HepG2 (cell line): ENCODE results near the gene TWNK. TPM values are rescaled to one million over a fixed set of nuclear protein-coding genes. Genes with fewer than 3 reads are reported as not detected.

Source experiments
- ARNT2 ChIP-seq: sonication (generic); formaldehyde crosslinking; IDR thresholded peaks from 2 replicates; pipeline ENCODE4 v1.8.0; 2022; ENCODE audit warnings: mild to moderate bottlenecking, low read depth, missing genetic modification reagents, moderate library complexity
- ETV6 ChIP-seq: sonication (generic); formaldehyde crosslinking; conservative IDR thresholded peaks from 2 replicates; pipeline ENCODE4 v1.4.0; 2020; ENCODE audit warnings: missing genetic modification reagents
- KDM5B ChIP-seq: sonication (generic); formaldehyde crosslinking; IDR thresholded peaks from 2 replicates; pipeline ENCODE4 v1.4.0; 2020; ENCODE audit warnings: missing genetic modification reagents, mild to moderate bottlenecking, borderline replicate concordance
- KDM6A ChIP-seq: IDR thresholded peaks from 2 replicates; pipeline ENCODE4 v1.6.1; 2016; ENCODE audit warnings: low read depth
- KLF9 ChIP-seq: IDR thresholded peaks from 2 replicates; pipeline ENCODE4 v1.6.1; 2016; ENCODE audit warnings: low read depth
- LCORL ChIP-seq, 2 experiments: fragments of 450-650 bp in 1 of 2; sonication (generic) in 1 of 2; formaldehyde crosslinking in 1 of 2; IDR thresholded peaks; 2 replicates each; pipeline versions ENCODE4 v1.5.0 to v1.6.1; 2017 to 2020; ENCODE audit warnings: antibody characterized with exemption in 1 of 2, missing genetic modification reagents in 1 of 2
- MTA3 ChIP-seq: sonication (generic); formaldehyde crosslinking; IDR thresholded peaks from 2 replicates; pipeline ENCODE4 v1.4.0; 2020; ENCODE audit warnings: missing genetic modification reagents
- MTF1 ChIP-seq: sonication (generic); formaldehyde crosslinking; IDR thresholded peaks from 2 replicates; pipeline ENCODE4 v1.5.0; 2020; ENCODE audit warnings: missing genetic modification reagents
- NFKBIZ ChIP-seq: IDR thresholded peaks from 2 replicates; pipeline ENCODE4 v1.6.1; 2018; ENCODE audit warnings: missing genetic modification reagents, missing compliant biosample characterization
- NFRKB ChIP-seq: fragments of 450-650 bp; IDR thresholded peaks from 2 replicates; pipeline ENCODE4 v1.6.1; 2017
- PCBP1 ChIP-seq: fragments of 200-400 bp; formaldehyde crosslinking; IDR thresholded peaks from 2 replicates; pipeline ENCODE4 v1.6.1; 2017; ENCODE audit warnings: mild to moderate bottlenecking, low read depth, low read length, borderline replicate concordance
- POGZ ChIP-seq: sonication (generic); formaldehyde crosslinking; IDR thresholded peaks from 2 replicates; pipeline ENCODE4 v1.4.0; 2020; ENCODE audit warnings: mild to moderate bottlenecking, missing genetic modification reagents
- RNF2 ChIP-seq: fragments of 450-650 bp; conservative IDR thresholded peaks from 2 replicates; pipeline ENCODE4 v1.6.1; 2016; ENCODE audit warnings: low read depth
- SP5 ChIP-seq: IDR thresholded peaks from 2 replicates; pipeline ENCODE4 v1.6.1; 2016; ENCODE audit warnings: low read depth, borderline replicate concordance
- SSRP1 ChIP-seq: IDR thresholded peaks from 2 replicates; pipeline ENCODE4 v1.6.1; 2016; ENCODE audit warnings: control low read depth
- ZC3H13 ChIP-seq: sonication (generic); formaldehyde crosslinking; IDR thresholded peaks from 2 replicates; pipeline ENCODE4 v1.8.1; 2023; ENCODE audit warnings: mild to moderate bottlenecking, missing genetic modification reagents, moderate library complexity
- ZFP36L2 ChIP-seq: sonication (generic); formaldehyde crosslinking; IDR thresholded peaks from 2 replicates; pipeline ENCODE4 v1.4.0; 2020; ENCODE audit warnings: missing genetic modification reagents
- ZNF101 ChIP-seq: sonication (generic); formaldehyde crosslinking; IDR thresholded peaks from 2 replicates; pipeline ENCODE4 v1.4.0; 2020; ENCODE audit warnings: mild to moderate bottlenecking, low read depth, missing genetic modification reagents, borderline replicate concordance
- ZNF276 ChIP-seq: sonication (generic); formaldehyde crosslinking; IDR thresholded peaks from 2 replicates; pipeline ENCODE4 v1.4.0; 2020; ENCODE audit warnings: mild to moderate bottlenecking, low read depth, missing genetic modification reagents
- ZNF7 ChIP-seq: IDR thresholded peaks from 2 replicates; pipeline ENCODE4 v1.6.1; 2016; ENCODE audit warnings: missing biosample characterization, missing genetic modification reagents
- ZNF790 ChIP-seq: sonication (generic); formaldehyde crosslinking; IDR thresholded peaks from 2 replicates; pipeline ENCODE4 v1.8.0; 2022; ENCODE audit warnings: missing genetic modification reagents, mild to moderate bottlenecking, borderline replicate concordance
- ZSCAN20 ChIP-seq: sonication (generic); formaldehyde crosslinking; IDR thresholded peaks from 2 replicates; pipeline ENCODE4 v1.4.0; 2020; ENCODE audit warnings: missing genetic modification reagents, mild to moderate bottlenecking, borderline replicate concordance
- ZSCAN31 ChIP-seq: sonication (generic); formaldehyde crosslinking; IDR thresholded peaks from 2 replicates; pipeline ENCODE4 v1.5.0; 2020; ENCODE audit warnings: low read depth, mild to moderate bottlenecking, missing genetic modification reagents
- ZSCAN9 ChIP-seq: IDR thresholded peaks from 2 replicates; pipeline ENCODE4 v1.6.1; 2016; ENCODE audit warnings: borderline replicate concordance
- polyA plus RNA-seq, 8 experiments: library from polyadenylated mRNA; depleted of rRNA in 3 of 8; stranded (reverse) in 7 of 8; unstranded in 1 of 8; fragments of >200 nt; fragmentation: Illumina TruSeq in 4 of 8; extraction: Trizol in 4 of 8; gene quantifications; 2 replicates each; pipeline versions ENCODE4 v1.2.1 to v1.2.3, GENCODE V29; 2011 to 2016; ENCODE audit warnings: low read depth in 4 of 8, missing spikeins in 1 of 8, mixed read lengths in 1 of 8; ENCODE audit not compliant: insufficient read depth in 1 of 8
- total RNA-seq, 5 experiments: library from RNA; depleted of rRNA; stranded (reverse); fragments of >200 nt; fragmentation: Illumina TruSeq; extraction: Trizol; gene quantifications; 2 replicates each; pipeline ENCODE4 v1.2.3, GENCODE V29; 2016; ENCODE audit warnings: low read depth in 1 of 5
- TF ChIP-seq, protein P1 (sequence below): sonication (generic); formaldehyde crosslinking; IDR thresholded peaks from 2 replicates; pipeline ENCODE4 v1.5.1; 2020; ENCODE audit warnings: mild to moderate bottlenecking, moderate library complexity, missing genetic modification reagents
- TF ChIP-seq, protein P2 (sequence below): sonication (generic); formaldehyde crosslinking; IDR thresholded peaks from 2 replicates; pipeline ENCODE4 v1.5.0; 2020; ENCODE audit warnings: mild to moderate bottlenecking, low read depth, missing genetic modification reagents, borderline replicate concordance
- TF ChIP-seq, protein P3 (sequence below): IDR thresholded peaks from 2 replicates; pipeline ENCODE4 v1.6.1; 2016
- TF ChIP-seq, protein P4 (sequence below): sonication (generic); formaldehyde crosslinking; IDR thresholded peaks from 2 replicates; pipeline ENCODE4 v1.5.0; 2020; ENCODE audit warnings: missing genetic modification reagents

Gene TWNK
- total and polyA plus RNA-seq, 2 of the 13 experiments (the other 11 are each of a cell fraction or from before 2014, with no cell fraction given) = 10.7 to 16.5 TPM

DNA sequence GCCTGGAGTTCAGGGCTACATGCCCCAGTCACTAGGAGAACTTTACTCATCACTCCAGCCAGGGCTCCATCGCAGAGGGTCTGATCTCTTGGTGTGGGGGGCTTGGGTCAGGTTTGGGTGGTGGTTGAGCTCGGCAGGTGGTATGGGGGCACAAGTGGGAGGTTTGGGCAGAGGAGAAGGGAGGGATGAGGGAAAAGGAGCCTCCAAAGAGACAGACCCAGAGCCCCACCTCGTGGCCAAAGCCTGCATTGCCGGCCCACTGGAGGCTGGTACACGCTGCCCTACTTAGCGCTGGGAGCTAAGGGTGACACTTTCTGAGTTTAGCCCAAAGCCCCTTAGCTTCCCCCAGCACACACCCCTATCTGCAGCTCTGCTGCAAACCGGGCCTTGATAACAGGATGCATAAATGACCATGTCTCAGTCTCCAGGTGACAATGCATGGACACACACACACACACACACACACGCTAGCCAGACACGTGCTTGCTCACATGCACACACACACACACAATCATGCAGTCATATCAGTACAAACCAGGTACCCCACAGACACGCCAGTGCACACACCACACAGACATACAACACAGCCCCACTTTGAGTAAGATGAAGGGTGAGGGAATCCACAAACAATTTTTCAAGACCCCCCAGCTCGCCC, 27.0 kb downstream of the TWNK start (continued):
- TF ChIP-seq LCORL (IDR thresholded peaks at IDR 0.05) (no peak), LCORL (CRISPR knock-in tag; IDR thresholded peaks at IDR 0.05) (peak; percentile 67; the same call in 1 of the 2 replicates), RNF2 (no peak), ZFP36L2 (no peak), KDM6A (CRISPR knock-in tag) (no peak), MTA3 (CRISPR knock-in tag) (no peak), ZNF7 (no peak), ARNT2 (0 out of 2 replicates have a peak, but pooled peaks have one; percentile 7), POGZ (0 out of 2 replicates have a peak, but pooled peaks have one; percentile 28), NFKBIZ (no peak), ZSCAN20 (CRISPR knock-in tag) (no peak), ZNF790 (CRISPR knock-in tag) (no peak), NFRKB (no peak), ETV6 (CRISPR knock-in tag) (no peak), ZC3H13 (CRISPR knock-in tag) (0 out of 2 replicates have a peak, but pooled peaks have one; percentile 44), SSRP1 (CRISPR knock-in tag) (no peak), KLF9 (CRISPR knock-in tag) (no peak), ZNF276 (CRISPR knock-in tag) (no peak), ZSCAN31 (CRISPR knock-in tag) (no peak), MTF1 (CRISPR knock-in tag) (no peak), ZNF101 (CRISPR knock-in tag) (no peak), SP5 (CRISPR knock-in tag) (no peak), PCBP1 (0 out of 2 replicates have a peak, but pooled peaks have one; percentile 46), KDM5B (CRISPR knock-in tag) (0 out of 2 replicates have a peak, but pooled peaks have one; percentile 14), ZSCAN9 (no peak)
- TF ChIP-seq, protein P1, sequence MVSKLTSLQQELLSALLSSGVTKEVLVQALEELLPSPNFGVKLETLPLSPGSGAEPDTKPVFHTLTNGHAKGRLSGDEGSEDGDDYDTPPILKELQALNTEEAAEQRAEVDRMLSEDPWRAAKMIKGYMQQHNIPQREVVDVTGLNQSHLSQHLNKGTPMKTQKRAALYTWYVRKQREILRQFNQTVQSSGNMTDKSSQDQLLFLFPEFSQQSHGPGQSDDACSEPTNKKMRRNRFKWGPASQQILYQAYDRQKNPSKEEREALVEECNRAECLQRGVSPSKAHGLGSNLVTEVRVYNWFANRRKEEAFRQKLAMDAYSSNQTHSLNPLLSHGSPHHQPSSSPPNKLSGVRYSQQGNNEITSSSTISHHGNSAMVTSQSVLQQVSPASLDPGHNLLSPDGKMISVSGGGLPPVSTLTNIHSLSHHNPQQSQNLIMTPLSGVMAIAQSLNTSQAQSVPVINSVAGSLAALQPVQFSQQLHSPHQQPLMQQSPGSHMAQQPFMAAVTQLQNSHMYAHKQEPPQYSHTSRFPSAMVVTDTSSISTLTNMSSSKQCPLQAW (CRISPR knock-in tag) = no peak
- TF ChIP-seq, protein P2, sequence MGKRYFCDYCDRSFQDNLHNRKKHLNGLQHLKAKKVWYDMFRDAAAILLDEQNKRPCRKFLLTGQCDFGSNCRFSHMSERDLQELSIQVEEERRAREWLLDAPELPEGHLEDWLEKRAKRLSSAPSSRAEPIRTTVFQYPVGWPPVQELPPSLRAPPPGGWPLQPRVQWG = no peak
- TF ChIP-seq, protein P3, sequence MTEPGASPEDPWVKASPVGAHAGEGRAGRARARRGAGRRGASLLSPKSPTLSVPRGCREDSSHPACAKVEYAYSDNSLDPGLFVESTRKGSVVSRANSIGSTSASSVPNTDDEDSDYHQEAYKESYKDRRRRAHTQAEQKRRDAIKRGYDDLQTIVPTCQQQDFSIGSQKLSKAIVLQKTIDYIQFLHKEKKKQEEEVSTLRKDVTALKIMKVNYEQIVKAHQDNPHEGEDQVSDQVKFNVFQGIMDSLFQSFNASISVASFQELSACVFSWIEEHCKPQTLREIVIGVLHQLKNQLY (CRISPR knock-in tag) = no peak
- TF ChIP-seq, protein P4, sequence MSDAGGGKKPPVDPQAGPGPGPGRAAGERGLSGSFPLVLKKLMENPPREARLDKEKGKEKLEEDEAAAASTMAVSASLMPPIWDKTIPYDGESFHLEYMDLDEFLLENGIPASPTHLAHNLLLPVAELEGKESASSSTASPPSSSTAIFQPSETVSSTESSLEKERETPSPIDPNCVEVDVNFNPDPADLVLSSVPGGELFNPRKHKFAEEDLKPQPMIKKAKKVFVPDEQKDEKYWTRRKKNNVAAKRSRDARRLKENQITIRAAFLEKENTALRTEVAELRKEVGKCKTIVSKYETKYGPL (CRISPR knock-in tag) = no peak
